Measurements from ENCODE around the gene STK32C.
"Not testable (repeated sequence)": the region's sequence is repeated elsewhere in the genome, so short reads cannot be mapped to it uniquely, and the experiment has no call there.

Gene STK32C

GRCh38 chr10:132216441-132216840 is 91.3 kb downstream of the STK32C start:
- DNase-seq; H3K4ac ChIP-seq (ENCODE audit: low read depth, low read length); H3K27me3 ChIP-seq (ENCODE audit: insufficient read depth, low read length, poor library complexity); H3K79me2 ChIP-seq (ENCODE audit: control insufficient read depth, insufficient read depth, low read length); H3K4me3 ChIP-seq (ENCODE audit: low read length); H3K9ac ChIP-seq (ENCODE audit: low read length); H3K36me3 ChIP-seq (ENCODE audit: control insufficient read depth, insufficient read depth, low read length); H2BK5ac ChIP-seq (ENCODE audit: low read length); H4K8ac ChIP-seq (ENCODE audit: low read depth, low read length); H3K23ac ChIP-seq (ENCODE audit: low read length); H2AK5ac ChIP-seq (ENCODE audit: low read length); H2BK15ac ChIP-seq (replicated peaks; ENCODE audit: low read depth); H4K5ac ChIP-seq (ENCODE audit: low read length); H3K4me2 ChIP-seq (ENCODE audit: low read length); H3K18ac ChIP-seq (ENCODE audit: low read length); H2BK120ac ChIP-seq (ENCODE audit: low read depth, low read length); H3K56ac ChIP-seq (ENCODE audit: low read length); H3K27ac ChIP-seq (ENCODE audit: low read depth, low read length); H3K4me1 ChIP-seq (ENCODE audit: control insufficient read depth, low read depth, low read length); H3K79me1 ChIP-seq (ENCODE audit: low read length): not testable (repeated sequence)
- WGBS (ENCODE audit: extremely low coverage, insufficient coverage, low lambda C conversion rate) = no CpG with 5 or more reads among the region's 3 CpGs

- Histone ChIP-seq H3K4ac (ENCODE audit: low read depth, low read length) (no peak overlapping the region), H2AK5ac (ENCODE audit: low read length) (no peak overlapping the region), H2BK120ac (ENCODE audit: low read depth, low read length) (no peak overlapping the region), H3K4me2 (ENCODE audit: low read length) (no peak overlapping the region), H3K79me2 (ENCODE audit: control insufficient read depth, insufficient read depth, low read length) (no peaks in the 10 kb centered on the region), H4K5ac (ENCODE audit: low read length) (no peak overlapping the region), H3K23ac (ENCODE audit: low read length) (no peak overlapping the region), H3K4me3 (ENCODE audit: low read length) (no peak overlapping the region), H3K36me3 (ENCODE audit: control insufficient read depth, insufficient read depth, low read length) (no peaks in the 10 kb centered on the region), H3K27ac (ENCODE audit: low read depth, low read length) (no peak overlapping the region), H3K18ac (ENCODE audit: low read length) (no peak overlapping the region), H2BK15ac (replicated peaks; ENCODE audit: low read depth) (no peak overlapping the region), H3K79me1 (ENCODE audit: low read length) (no peaks in the 10 kb centered on the region), H3K56ac (ENCODE audit: low read length) (no peak overlapping the region), H3K9ac (ENCODE audit: low read length) (no peak overlapping the region), H2BK5ac (ENCODE audit: low read length) (no peak overlapping the region), H4K8ac (ENCODE audit: low read depth, low read length) (no peak overlapping the region), H3K4me1 (ENCODE audit: control insufficient read depth, low read depth, low read length) (no peaks in the 10 kb centered on the region), H3K27me3 (ENCODE audit: insufficient read depth, low read length, poor library complexity) (no peaks in the 10 kb centered on the region)
- no peak for DNase-seq
- no CpG with 5 or more reads among the region's 4 CpGs for WGBS (ENCODE audit: extremely low coverage, insufficient coverage, low lambda C conversion rate)
Observed at GRCh38 chr10:132213917-132214316, 93.8 kb downstream of the STK32C start.

- H3K56ac ChIP-seq (ENCODE audit: low read length) = no peak overlapping the region
- no peak overlapping the region for H3K4me2 ChIP-seq (ENCODE audit: low read length)
- no CpG with 5 or more reads among the region's 9 CpGs for WGBS (ENCODE audit: extremely low coverage, insufficient coverage, low lambda C conversion rate)
- H3K4me3 ChIP-seq (ENCODE audit: low read length) = no peak overlapping the region
- no peaks in the 10 kb centered on the region for H3K4me1 ChIP-seq (ENCODE audit: control insufficient read depth, low read depth, low read length)
- no peak overlapping the region for H3K18ac ChIP-seq (ENCODE audit: low read length)
- no peak overlapping the region for H4K8ac ChIP-seq (ENCODE audit: low read depth, low read length)
- H3K4ac ChIP-seq (ENCODE audit: low read depth, low read length) = no peak overlapping the region
- no peaks in the 10 kb centered on the region for H3K79me1 ChIP-seq (ENCODE audit: low read length)
- H2BK15ac ChIP-seq (replicated peaks; ENCODE audit: low read depth) = no peak overlapping the region
- no peak overlapping the region for H3K9ac ChIP-seq (ENCODE audit: low read length)
- H2BK120ac ChIP-seq (ENCODE audit: low read depth, low read length) = no peak overlapping the region
- no peak overlapping the region for H2BK5ac ChIP-seq (ENCODE audit: low read length)
- H3K23ac ChIP-seq (ENCODE audit: low read length) = no peak overlapping the region
- H3K36me3 ChIP-seq (ENCODE audit: control insufficient read depth, insufficient read depth, low read length) = no peaks in the 10 kb centered on the region
- H3K27me3 ChIP-seq (ENCODE audit: insufficient read depth, low read length, poor library complexity) = no peaks in the 10 kb centered on the region
- no peak overlapping the region for H2AK5ac ChIP-seq (ENCODE audit: low read length)
- H3K79me2 ChIP-seq (ENCODE audit: control insufficient read depth, insufficient read depth, low read length) = no peaks in the 10 kb centered on the region
- no peak for DNase-seq
- no peak overlapping the region for H3K27ac ChIP-seq (ENCODE audit: low read depth, low read length)
- no peak overlapping the region for H4K5ac ChIP-seq (ENCODE audit: low read length)
Observed at GRCh38 chr10:132212816-132213215, 94.9 kb downstream of the STK32C start.

GRCh38 chr10:132211246-132211645 is 96.5 kb downstream of the STK32C start:
- Histone ChIP-seq H3K27ac (ENCODE audit: low read depth, low read length) (no peak overlapping the region), H3K79me1 (ENCODE audit: low read length) (no peaks in the 10 kb centered on the region), H3K18ac (ENCODE audit: low read length) (no peak overlapping the region), H3K36me3 (ENCODE audit: control insufficient read depth, insufficient read depth, low read length) (no peaks in the 10 kb centered on the region), H3K56ac (ENCODE audit: low read length) (no peak overlapping the region), H2BK15ac (replicated peaks; ENCODE audit: low read depth) (no peak overlapping the region), H4K8ac (ENCODE audit: low read depth, low read length) (no peak overlapping the region), H3K4ac (ENCODE audit: low read depth, low read length) (no peak overlapping the region), H3K4me2 (ENCODE audit: low read length) (no peak overlapping the region), H3K4me3 (ENCODE audit: low read length) (no peak overlapping the region), H3K27me3 (ENCODE audit: insufficient read depth, low read length, poor library complexity) (no peaks in the 10 kb centered on the region), H3K9ac (ENCODE audit: low read length) (no peak overlapping the region), H3K4me1 (ENCODE audit: control insufficient read depth, low read depth, low read length) (no peaks in the 10 kb centered on the region), H2BK5ac (ENCODE audit: low read length) (no peak overlapping the region), H3K23ac (ENCODE audit: low read length) (no peak overlapping the region), H3K79me2 (ENCODE audit: control insufficient read depth, insufficient read depth, low read length) (no peaks in the 10 kb centered on the region), H2AK5ac (ENCODE audit: low read length) (no peak overlapping the region), H4K5ac (ENCODE audit: low read length) (no peak overlapping the region), H2BK120ac (ENCODE audit: low read depth, low read length) (no peak overlapping the region)
- WGBS (ENCODE audit: extremely low coverage, insufficient coverage, low lambda C conversion rate) = no CpG with 5 or more reads among the region's 14 CpGs
- DNase-seq = no peak

GRCh38 chr10:132210766-132211165 is 97.0 kb downstream of the STK32C start:
- Histone ChIP-seq H3K4ac (ENCODE audit: low read depth, low read length) (no peak overlapping the region), H2BK120ac (ENCODE audit: low read depth, low read length) (no peak overlapping the region), H3K36me3 (ENCODE audit: control insufficient read depth, insufficient read depth, low read length) (no peaks in the 10 kb centered on the region), H3K79me1 (ENCODE audit: low read length) (no peaks in the 10 kb centered on the region), H3K79me2 (ENCODE audit: control insufficient read depth, insufficient read depth, low read length) (no peaks in the 10 kb centered on the region), H3K4me3 (ENCODE audit: low read length) (no peak overlapping the region), H4K5ac (ENCODE audit: low read length) (no peak overlapping the region), H2BK5ac (ENCODE audit: low read length) (no peak overlapping the region), H2AK5ac (ENCODE audit: low read length) (no peak overlapping the region), H3K27me3 (ENCODE audit: insufficient read depth, low read length, poor library complexity) (no peaks in the 10 kb centered on the region), H4K8ac (ENCODE audit: low read depth, low read length) (no peak overlapping the region), H3K23ac (ENCODE audit: low read length) (no peak overlapping the region), H3K4me1 (ENCODE audit: control insufficient read depth, low read depth, low read length) (no peaks in the 10 kb centered on the region), H2BK15ac (replicated peaks; ENCODE audit: low read depth) (no peak overlapping the region), H3K56ac (ENCODE audit: low read length) (no peak overlapping the region), H3K4me2 (ENCODE audit: low read length) (no peak overlapping the region), H3K18ac (ENCODE audit: low read length) (no peak overlapping the region), H3K27ac (ENCODE audit: low read depth, low read length) (no peak overlapping the region), H3K9ac (ENCODE audit: low read length) (no peak overlapping the region)
- no peak for DNase-seq
- WGBS (ENCODE audit: extremely low coverage, insufficient coverage, low lambda C conversion rate) = no CpG with 5 or more reads among the region's 14 CpGs

GRCh38 chr10:132209978-132210530 is 97.7 kb downstream of the STK32C start:
- DNase-seq = no peak
- Histone ChIP-seq H3K23ac (ENCODE audit: low read length) (no peak overlapping the region), H3K9ac (ENCODE audit: low read length) (no peak overlapping the region), H4K8ac (ENCODE audit: low read depth, low read length) (no peak overlapping the region), H3K36me3 (ENCODE audit: control insufficient read depth, insufficient read depth, low read length) (no peaks in the 10 kb centered on the region), H3K4me1 (ENCODE audit: control insufficient read depth, low read depth, low read length) (no peaks in the 10 kb centered on the region), H2BK15ac (replicated peaks; ENCODE audit: low read depth) (no peak overlapping the region), H4K5ac (ENCODE audit: low read length) (no peak overlapping the region), H3K18ac (ENCODE audit: low read length) (no peak overlapping the region), H3K4me3 (ENCODE audit: low read length) (no peak overlapping the region), H2AK5ac (ENCODE audit: low read length) (no peak overlapping the region), H3K79me2 (ENCODE audit: control insufficient read depth, insufficient read depth, low read length) (no peaks in the 10 kb centered on the region), H3K27ac (ENCODE audit: low read depth, low read length) (no peak overlapping the region), H3K4ac (ENCODE audit: low read depth, low read length) (no peak overlapping the region), H2BK120ac (ENCODE audit: low read depth, low read length) (no peak overlapping the region), H3K27me3 (ENCODE audit: insufficient read depth, low read length, poor library complexity) (no peaks in the 10 kb centered on the region), H3K56ac (ENCODE audit: low read length) (no peak overlapping the region), H2BK5ac (ENCODE audit: low read length) (no peak overlapping the region), H3K79me1 (ENCODE audit: low read length) (no peaks in the 10 kb centered on the region), H3K4me2 (ENCODE audit: low read length) (no peak overlapping the region)
- no CpG with 5 or more reads among the region's 23 CpGs for WGBS (ENCODE audit: extremely low coverage, insufficient coverage, low lambda C conversion rate)
